UCSD-AML1 (cell line): ENCODE measurements around the gene PALLD.

Experiments
- DNase-seq: peaks from one replicate; lab custom pipeline; 2025; ENCODE audit not compliant: unreplicated experiment; lab: John Stamatoyannopoulos, UW

The PALLD gene

DNA sequence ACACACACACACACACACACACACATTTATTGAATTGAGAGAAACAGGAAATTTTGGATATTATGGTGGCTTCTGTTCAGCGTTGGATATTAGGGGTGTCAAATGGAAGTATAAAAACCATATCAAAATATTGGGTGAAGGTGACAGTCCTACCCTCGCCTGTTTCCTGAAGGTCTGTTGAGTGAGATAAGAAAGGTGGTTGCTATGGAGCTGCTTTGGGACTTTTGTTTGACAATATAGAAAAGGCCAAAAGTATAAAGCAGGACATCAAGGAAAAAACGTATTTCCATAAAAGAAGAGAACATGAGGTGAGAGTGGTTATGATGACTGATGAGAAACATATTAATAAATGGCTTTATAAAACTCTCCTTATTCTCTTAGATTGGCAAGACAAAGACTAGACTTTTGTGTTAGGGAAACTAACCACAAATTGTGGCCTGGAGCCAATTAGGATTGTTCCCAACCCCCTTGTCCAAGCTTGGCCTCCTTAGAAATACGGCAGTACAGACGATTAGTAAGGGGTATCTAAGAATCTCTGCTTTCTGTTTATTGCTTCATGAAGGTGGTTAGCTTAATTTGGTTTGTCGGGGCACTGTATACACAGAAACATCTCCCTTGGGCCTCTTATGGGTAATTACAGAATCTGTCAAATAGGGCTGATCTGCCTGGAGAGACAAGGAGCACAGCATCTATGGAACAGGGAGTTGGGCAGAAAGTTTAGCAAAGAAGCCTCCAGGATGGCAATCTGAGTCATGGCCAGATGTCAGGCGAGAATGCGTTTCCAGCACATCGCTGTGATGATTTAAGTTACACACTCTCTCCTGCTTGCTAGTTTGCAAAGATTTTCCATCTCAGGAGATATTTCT is 315.2 kb downstream of the PALLD start:
- DNase-seq, result no peak

DNA sequence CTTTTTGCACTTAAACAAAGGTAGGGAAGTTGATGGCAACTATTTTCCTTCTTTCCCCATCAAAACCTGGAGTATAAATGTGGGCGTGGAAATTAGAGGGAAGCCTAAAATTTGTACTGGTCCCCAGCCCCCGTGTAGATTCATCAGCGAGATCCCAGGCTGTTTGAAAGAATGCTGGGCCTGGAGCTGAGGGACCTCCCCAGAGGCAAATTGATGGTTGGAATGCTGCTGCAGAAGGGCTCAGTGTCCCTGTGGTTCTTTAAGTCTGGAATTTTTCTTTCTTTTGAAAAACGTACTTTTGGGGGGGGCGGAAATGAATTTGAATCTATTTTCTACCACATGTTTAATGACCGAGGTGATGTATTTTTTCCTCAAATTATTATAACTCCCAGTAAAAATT is 316.0 kb downstream of the PALLD start:
- DNase-seq, result no peak

DNA sequence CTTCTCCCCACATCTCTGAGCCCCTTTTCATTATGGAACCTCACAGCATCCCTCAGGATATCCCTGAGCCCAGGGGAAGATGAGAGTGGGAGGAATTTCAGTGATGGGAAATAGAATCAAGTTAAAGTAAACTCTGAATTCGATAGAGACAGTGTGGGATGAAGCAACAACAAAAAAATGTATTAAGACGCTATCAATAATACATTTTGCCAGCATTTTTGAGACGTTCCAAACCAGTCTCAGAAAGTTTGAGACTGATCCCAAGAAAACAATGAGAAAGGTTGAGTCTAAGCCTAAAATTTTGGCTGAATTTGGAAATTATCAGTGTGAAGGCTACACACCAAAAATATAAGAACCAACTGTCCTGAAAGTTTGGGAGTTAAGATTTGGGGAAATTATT is 317.0 kb downstream of the PALLD start:
- DNase-seq, result no peak

DNA sequence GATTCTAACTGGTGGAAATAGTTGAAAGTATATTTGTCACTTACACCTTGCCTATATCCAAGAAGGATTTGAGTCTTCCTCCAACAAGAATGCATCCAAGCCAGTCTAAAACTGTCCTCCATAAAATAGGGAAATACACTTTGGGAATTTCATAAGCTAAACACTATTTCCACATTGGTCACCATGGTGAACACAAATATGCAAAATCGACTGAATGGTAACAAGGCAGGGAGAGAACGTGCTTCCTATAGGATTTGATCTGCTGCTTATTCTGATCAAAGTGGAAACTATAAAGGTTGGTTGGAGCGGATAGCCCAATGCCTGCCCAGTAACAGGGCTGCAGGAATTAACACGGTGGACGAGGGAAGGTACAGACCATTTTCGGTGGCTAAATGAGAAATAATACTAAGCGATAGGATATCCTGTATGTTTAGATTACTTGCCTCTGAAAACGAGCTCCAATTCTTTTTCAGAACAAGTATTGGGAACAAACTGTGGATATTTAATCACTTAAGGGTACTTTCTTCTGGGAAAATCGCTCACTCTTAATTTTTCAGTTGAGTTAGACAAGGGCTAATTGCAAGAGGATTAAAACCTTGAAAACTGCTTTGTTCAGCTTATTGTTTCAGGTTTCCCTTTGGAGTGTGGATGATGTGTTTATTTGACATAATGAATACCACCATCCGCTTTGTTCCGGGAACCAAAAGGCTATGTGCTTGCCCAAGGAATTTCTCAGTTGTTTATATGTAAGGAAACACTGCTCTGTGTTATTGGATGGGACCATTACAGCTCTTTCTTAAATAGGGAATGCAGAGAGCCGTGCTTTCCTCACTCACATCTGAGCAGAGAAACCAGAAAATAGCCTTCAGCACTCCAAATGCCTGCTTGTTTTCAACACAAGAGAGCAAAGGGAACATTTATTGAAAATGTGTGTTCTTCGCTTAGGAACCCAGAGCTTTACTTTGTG is 318.8 kb downstream of the PALLD start:
- no peak for DNase-seq

DNA sequence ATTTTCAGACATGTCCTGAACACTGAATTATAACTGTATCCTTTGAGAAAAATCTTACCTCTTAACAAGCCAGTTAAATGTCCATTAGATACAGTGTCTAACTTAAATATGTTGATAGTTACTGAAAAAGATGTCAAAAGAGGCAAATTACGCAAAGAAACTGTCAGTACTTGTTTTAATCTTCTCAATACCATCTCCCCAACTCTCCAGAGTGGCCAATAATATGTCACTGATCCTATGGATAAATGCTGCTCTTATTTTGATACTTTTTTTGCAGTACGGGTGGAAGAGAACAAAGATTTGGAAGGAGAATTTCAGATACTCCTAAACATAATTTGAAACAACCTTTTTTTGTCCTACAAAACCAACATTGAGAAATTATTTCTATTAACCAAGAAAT is 320.5 kb downstream of the PALLD start:
- no peak for DNase-seq

DNA sequence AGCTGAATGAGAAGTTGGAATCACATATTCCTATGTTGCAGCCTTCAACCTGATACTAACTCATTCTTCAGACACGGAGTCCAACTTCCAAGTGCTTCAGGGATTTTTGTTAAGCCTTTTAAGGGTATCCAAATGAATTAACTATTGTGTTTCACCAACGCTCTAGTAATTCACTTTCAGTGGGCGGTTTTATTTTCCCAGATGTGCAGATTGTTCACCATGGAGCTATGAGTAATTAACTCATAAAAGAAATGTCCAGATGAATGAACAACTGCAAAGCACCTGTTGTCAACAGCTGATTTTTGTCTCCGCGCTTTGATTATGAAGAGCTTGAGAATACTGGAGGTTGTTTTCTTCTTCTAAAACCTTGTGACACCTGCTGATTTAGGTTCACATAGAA is 325.6 kb downstream of the PALLD start:
- no peak for DNase-seq

DNA sequence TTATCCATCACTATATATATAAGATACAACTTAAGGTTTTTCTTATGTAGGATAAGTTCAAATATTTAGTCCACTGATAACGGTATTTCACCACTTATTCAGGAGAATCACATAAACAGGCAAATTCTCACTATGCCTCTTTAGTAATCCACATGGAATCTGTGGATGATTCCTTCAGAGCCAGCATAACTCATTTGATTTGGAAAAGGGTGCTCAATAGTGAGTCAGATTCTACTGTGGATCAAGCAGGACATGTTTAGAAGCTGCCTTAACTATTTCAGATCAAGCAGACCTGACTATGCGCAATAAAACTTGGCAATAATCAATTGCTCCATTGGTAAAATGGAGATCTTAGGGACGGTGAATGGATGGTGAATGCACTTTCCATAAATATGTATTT is 329.1 kb downstream of the PALLD start:
- no peak for DNase-seq

DNA sequence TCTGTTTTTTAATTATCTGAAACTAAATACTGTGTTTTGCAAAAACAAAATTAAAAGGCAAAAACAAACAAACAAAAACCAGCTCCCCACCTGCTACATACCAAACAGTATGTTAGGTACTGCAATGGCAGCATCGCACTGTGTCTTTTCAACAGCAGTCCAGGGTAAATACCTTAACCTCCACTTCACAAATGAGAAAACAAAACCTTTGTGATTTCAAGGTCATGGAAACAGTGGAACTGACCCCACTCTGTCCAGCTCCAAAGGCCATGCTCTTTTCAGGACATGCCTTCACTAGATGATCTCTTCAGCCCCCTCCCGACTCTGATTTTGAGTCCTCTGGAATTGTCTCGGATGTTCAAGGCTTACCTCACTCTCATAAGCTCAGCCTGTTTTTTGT is 329.8 kb downstream of the PALLD start:
- DNase-seq, result no peak

DNA sequence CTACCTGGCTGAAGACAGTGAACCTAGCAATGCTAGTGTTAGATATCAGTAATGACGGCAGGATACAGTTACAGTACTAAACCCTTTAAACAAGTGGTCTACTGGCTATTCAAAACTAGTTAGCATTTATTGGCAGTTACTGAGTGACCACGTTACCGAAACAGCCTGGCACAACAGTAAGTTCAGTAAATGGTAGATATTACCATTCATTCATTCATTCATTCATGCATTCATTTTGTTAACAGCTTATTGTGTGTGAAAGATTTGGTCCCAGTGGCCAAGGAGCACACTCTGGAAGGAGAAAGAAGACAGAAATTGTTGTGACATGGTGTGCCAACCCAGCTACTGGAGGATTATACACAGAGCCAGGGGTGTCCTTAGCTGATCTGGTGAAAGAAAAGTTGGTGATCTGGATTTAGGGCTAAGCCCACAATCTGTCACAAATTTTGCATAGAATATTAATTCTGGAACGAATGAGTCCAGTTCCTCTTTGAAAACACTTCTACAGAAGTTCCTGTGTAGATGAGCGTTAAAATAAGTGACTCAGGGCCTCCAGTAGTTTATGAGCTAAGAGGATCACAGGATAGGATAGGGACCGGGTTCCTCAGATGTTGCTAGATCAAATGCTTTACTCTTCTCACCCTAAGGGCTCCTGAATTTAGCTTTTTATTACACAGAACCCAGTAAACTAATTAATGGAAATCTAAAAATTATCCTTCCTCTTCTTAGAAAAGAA is 334.1 kb downstream of the PALLD start:
- DNase-seq, result no peak

DNA sequence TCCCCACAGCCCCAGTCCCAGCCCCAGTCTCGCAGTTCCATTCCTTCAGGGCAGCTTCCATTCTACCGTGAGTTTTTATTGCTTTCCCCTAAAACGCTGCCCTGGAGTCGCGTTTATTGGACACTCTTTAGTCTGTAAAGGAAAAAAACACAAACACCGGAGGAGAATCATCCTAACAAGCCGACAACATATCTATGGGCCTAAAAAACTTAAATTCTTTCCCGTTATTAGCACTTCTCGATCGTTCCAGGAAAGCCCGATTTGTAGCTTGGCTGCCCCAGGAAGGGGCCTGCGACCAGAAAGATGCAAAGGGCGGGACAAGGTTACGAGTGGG is 334.7 kb downstream of the PALLD start:
- no peak for DNase-seq

DNA sequence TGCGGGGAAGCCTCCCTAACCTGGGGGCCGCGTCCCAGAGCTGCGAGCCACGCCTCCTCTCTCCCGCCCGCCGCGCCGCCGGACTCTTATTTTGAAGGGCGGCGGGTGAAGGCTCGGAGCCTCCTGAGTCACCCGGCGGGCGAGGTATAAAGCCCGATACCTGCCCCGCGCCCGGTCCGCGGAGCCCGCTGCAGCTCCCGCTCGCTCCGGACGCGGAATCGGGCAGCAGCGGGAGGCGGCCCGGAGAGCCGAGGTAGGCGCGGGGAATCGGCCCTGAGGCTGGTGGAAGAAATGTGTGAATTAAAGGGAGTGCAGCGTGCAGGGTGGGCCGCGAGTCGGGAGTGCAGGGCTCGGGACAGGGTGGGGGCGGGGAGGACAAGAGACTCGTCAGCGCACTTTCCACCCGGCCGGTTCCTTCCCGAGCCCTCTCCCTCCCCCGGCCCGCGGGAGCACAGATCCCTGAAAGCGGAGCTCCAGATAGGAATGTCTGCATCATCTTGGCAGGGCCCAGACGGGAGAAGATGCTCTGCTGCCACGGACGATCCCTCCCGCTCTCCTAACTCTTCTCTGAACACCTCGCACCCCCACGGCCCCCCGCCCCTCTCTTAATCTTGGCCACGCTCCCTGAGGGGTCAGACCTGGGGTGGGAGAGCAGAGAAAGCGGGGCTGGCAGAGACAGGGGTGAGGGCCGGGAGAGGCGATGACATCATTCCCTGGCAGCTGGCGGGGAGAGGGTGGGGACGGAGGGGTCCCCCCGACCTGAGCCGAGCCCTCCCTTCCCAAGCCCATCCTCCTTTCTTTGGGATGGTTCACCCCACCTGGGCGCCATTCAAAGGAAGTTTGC is 335.3 kb downstream of the PALLD start:
- no peak for DNase-seq

DNA sequence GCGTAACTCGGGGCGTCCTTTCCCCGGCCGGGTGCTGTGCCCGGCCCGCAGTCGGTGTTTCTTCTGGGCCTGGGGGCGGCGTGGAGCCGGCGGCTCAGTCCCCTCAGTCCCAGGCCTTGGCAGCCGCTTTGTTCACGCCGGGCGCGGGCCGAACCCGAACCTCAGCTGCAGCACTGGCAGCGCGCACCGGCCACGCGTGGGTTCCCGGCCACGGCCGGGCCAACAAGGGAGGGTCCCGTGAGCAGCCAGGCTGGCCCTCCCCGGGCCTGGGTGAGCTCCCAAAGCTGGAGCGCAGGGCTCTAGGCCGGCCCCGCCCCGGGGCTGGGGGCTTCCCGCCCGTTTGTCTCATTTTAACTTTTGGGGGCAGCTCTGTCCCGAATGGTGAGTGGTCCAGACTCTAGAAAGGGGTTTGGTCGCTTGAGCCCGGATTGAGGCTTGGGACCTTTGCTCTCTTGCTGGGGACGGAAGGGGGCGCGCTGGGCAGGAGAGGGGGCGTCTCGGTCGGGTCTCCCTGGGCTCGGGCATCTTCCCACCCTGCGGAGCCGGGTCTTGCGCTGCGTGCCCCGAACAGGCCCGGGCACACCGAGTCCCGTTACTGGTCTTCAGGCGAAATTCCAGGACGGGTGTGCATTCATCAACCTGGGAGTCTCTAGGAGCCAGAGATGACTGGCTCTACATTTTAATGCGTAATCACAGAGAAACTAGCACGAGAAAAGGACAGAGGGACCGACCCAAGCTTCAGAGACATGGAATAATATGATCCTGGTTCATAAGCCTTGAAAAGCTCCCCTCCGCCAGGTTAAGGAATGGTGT is 336.1 kb downstream of the PALLD start:
- no peak for DNase-seq

DNA sequence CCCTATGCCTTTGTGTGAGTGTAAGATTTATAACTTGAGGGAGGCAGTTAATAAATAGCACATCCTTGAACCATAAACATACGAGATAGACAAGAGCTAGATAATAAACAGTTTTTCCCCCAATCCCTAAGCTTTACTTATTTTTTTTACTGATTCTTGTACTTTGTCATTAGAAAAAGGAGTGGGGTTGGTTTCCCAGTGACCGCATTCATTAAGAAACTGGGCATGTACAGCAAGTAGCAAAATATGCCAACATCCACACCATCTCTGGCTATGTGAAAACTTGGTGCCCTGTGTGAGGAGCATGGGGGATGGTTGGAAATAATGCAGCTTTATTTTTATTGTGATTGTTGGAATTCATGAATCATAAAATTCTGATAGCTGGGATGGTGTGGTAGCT is 337.0 kb downstream of the PALLD start:
- no peak for DNase-seq

DNA sequence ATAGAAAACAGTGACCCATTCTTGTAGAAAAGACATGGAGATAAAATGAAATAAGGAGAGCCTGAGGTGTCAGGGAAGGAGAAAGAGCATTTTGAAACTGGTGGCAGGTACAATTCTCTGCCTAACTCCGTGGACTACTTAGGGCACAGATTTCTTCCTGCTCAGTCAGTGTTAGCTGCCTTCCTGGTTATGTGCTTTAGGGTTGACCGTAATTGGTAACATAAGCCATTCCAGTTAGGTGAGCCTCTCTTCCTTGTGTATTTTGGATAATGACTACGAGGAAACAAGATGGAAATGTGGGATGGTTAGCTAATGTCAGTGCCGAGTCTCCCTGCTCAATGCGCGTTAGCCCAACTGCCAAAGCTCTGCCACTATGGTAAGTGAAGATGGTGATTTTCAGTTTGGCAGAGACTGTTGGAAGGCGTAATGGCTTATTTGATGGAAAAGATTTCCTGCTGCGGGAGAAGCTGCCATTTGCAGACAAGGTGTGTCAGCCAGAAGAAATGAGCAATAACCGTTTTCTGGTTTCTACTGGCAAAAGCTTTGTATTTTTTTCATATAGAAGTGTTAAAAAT is 339.1 kb downstream of the PALLD start:
- DNase-seq, result no peak

DNA sequence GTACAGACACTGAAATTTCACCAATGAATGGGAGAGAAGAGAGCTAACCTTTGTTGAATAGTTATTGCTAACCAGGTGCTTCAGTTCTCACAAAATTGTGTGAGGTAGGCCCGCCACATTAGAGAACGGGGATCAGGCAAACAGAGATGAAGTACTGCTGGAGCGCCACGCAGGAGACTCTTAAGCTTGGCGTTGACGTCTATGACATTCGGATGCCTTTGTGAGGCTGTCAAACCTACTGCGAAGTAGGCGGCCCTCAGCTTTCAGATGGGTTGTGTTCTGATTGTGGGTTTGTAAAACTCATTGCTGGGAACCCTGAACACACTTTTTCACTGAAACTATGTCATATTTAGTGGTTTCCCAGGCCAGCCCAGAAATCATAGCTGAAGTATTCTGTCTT is 339.6 kb downstream of the PALLD start:
- DNase-seq, result no peak

DNA sequence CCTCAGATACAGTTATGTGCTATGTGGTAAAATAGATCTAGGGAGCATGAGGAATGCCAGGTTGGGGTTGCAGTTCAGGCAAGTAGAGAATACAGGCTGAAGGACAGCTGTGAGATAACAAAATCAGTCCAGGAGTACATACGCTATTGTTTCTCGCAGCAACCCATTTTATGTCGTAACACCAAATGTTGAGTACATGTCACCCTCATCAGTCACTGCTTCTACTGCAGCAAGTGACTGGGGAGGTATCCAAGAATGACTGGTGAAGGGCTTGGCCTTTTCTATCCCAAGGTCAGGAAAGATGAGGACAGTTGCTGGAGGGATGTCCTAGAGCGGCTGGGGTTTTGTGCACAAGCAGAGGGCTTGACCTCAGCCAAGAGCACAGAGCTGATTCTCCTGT is 341.1 kb downstream of the PALLD start:
- no peak for DNase-seq

DNA sequence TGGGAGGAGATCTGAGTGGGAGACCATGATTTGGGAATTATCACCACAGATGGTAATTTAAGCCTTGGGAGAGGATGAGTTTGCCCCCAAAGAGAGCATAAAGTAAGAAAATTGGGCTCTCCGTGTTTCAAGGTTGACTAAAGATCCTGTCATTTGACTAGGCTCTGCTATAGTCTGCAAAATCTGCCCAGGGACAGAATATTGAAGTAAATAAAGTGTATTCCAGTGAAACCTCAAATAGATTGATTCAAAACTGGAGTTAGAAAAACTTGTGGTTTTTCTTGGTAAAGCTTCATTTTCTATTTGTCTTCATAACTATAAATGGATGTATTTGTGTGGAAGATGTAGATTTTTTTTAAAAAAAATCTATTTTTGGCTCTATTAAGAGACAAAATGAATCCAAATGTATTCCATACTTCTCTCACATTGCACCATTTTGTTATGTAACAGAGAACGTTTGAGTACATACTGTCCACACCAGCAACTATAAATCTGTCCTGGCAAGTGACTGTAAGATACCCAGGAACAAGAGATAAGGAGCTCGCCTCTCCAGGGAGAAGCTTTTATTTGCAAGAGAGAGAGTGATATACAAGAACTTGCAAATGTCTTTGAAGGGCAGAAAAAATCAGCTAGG is 343.0 kb downstream of the PALLD start:
- DNase-seq, result no peak

DNA sequence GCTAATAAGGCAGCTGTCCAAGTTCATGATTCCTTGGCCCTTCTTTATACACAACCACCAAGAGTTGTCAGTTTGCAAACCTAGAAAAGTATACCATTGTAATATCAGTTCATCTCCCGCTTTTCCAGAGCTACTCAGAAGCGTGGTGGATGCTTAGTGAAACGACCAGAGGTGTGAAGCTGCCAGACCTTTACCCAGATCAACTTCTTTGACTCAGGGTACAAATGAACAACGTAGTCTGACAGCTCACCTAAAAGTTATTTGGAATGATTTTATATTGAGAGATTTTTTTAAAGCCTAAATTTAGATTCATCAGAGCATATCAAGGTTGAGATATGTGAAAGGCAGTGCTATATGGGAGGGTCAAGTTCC is 343.5 kb downstream of the PALLD start:
- DNase-seq, result no peak
